Activated CD4-positive, CD25-positive, alpha-beta regulatory T cell treated with anti-CD3 and anti-CD28 coated beads, Interleukin-2, amount 50 U/mL, for 16 hours (primary cell): ENCODE results near the gene ZBTB34.

Experiments
- DNase-seq: peaks from one replicate; pipeline ENCODE4 v3.0.0-alpha.2; 2020; ENCODE audit warnings: low read depth, low spot score

ZBTB34 gene

DNA sequence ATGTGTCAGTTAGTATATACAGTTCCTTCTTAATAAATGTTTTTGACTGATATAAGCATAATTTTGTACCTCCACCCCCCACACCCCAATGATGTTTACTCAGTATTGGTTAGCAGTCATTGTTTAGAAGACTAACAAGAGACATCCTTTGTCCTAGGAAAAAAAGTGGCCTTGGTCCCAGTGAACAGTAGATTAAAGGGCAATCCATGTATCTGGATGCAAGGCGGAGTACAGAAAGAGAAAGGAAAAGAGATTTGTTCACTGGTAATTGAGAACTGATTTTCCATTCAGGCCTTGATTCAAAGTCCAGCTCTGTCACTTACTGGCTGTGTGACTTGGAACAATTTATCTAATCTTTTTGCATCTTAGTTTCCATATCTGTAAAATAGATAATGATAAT lies 58.8 kb downstream of the ZBTB34 start:
- no peak for DNase-seq

DNA sequence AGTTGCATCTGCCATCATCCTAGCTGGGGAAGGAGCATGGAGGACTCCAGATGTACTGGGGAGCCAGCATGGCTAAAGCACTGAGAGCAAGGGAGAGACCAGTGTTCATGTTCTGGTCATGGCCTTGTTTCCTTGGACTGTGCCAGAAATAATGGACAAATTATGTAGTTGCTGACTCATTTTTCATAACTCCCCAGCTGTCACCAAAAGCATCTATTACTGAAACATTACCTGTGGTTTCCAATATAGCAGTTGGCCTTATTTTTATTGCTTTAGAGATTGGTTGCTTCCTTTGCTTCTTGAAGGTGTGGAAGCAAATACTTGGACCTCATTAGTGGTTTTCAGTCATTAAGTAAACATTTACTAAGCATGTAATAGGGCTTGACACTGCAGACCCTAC lies 65.4 kb downstream of the ZBTB34 start:
- no peak for DNase-seq

DNA sequence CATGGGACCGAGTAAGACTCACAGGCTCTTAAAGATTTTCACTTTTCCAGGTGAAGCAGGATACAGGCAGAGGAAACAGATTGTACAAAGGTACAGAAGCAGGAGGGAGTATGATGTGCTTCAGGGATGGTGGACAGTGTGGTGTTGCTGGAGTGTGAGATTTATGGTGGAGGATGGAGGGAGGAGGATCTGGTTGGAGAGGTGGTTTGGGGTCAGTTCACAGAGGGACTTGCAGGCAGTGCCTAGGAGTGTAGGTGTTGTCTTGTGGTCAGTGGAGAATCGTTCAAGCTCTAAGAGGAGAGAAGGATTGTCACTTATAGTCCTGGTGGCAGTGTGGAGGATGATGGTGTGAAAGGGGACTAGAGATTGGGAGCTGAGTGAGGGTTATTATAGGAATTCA lies 65.9 kb downstream of the ZBTB34 start:
- no peak for DNase-seq

DNA sequence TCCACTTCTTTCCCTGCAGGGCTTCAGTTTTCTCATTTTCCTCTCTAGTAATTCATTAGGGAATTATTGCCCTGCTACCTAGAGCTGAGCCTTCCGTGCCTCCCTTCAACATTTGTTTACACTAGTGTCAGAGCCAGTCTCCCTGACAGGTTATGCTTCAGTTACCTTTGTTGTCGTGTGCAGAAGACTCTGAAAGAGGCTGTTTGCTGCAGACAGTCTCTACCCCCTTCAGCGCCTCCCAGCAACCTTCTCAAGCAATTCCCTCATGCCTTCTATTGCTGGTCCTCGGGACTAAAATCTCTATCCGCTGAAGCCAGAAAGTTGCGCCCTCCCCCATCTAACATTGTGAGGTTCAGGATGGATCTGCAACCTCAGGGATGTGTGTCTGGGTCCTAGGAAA lies 67.0 kb downstream of the ZBTB34 start:
- DNase-seq: no peak

DNA sequence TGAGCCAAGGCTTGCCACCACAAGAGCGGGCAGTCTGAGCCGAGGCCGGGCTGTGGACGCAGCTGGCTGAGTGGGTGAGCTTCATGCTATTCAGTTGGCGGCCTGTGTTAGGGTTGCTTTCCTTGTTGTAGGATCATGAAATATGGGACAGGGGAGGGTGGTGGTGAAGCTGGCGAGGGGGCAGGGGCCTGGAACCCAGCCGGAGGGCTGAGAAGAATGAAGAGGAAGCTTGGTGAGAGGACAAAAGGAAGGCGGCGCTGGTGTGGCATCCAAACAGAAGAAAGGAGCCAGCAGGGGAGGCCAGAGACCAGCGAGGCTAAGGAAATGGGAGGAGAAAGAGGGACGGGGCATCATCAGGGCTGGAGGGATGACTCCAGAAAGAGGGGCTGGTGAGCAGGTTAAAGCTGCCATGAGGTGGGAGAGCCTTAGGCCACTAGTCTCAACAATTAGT lies 72.5 kb downstream of the ZBTB34 start:
- no peak for DNase-seq

DNA sequence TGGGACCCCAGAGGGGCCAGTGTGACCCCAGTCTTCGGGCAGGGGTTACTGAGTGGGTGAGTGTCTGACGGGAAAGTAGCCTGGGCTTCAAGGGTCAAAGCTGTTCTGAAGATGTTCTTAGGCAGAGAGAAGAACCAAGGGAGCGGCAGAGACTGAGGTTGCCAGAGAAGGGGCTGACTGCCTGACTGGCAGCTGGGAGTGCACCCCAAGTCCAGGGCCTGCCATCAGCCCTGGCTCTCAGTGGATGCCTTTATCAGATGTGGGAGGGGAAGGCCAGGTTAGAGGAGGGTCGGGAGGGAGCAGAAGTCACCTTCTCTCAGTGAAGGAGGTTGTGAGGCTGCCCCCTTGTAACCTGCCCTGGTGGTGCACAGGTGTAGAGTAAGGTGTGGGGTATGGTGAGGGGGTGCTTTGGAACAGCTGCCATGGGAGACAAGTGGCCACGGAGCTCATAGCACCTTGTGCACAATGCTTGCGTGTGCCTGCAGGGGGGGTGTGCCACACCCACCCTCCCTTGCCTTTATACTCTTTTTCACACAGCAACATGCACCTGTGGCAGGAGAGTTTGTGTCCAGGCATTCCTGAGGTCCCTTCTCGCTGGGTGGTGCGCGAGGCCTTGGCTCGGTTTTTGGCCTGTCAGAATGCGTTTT lies 73.0 kb downstream of the ZBTB34 start:
- DNase-seq: no peak

DNA sequence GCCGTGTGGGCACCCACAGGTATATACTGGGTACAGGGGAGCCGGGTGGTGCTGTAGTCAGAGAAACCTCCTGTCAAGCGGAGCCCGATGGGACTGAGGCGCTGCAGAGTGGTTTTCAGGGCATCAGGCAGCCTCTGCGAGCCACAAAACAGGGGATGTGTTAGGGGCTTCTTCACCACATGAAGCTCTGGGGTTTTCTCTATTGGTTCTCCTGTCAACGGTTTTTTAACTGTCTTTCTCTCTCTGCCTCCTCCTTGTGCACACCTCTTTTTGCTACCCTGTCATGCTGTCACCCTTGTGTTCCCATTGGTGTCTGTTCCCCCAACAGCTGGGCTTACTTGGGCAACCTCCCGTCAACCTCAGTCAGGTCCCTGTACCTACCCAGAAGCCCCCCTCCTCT lies 74.0 kb downstream of the ZBTB34 start:
- DNase-seq: no peak
